SK-N-SH (cell line): ENCODE data around the gene CTNNA3. TPM values are rescaled to one million over a fixed set of nuclear protein-coding genes. Genes with fewer than 3 reads are reported as not detected.

ENCODE experiments used
- CTCF ChIA-PET: fragments of 300-600, 350-600 bp; formaldehyde crosslinking; extraction: SDS; loops from one replicate; lab custom pipeline; 2021; lab: Yijun Ruan, JAX
- POLR2A ChIA-PET: fragments of 350-600 bp; sonication (Branson Sonifier 250); formaldehyde crosslinking; extraction: SDS; loops from one replicate; lab custom pipeline; 2020; ENCODE audit warnings: antibody characterized with exemption, inconsistent platforms; lab: Yijun Ruan, JAX
- DNase-seq: peaks from one replicate; pipeline ENCODE4 v3.0.0; 2012
- H2AFZ ChIP-seq: fragments of 200-600 bp; sonication (generic); 2 replicates; pipeline ENCODE4 v1.8.1; 2016; ENCODE audit warnings: antibody characterized with exemption, mild to moderate bottlenecking, low read depth
- H3F3A ChIP-seq: fragments of 200-600 bp; sonication (generic); replicated peaks from 2 replicates; pipeline ENCODE3; 2016; ENCODE audit warnings: antibody characterized with exemption, mild to moderate bottlenecking; ENCODE audit not compliant: insufficient read depth
- H3K27ac ChIP-seq, 2 experiments: fragments of 200-500 bp in 1 of 2; fragments of 200-600 bp in 1 of 2; sonication (Bioruptor generic) in 1 of 2; sonication (generic), shearing (Covaris generic) in 1 of 2; 2 replicates each; pipeline versions ENCODE4 v1.5.1 to v1.6.1; 2014 to 2016; ENCODE audit warnings: low read depth in 2 of 2, inconsistent platforms in 1 of 2, low read length in 1 of 2, mild to moderate bottlenecking in 1 of 2, mixed read lengths in 1 of 2
- H3K27me3 ChIP-seq: fragments of 200-600 bp; sonication (generic), shearing (Covaris generic); 2 replicates; pipeline ENCODE4 v1.6.1; 2016; ENCODE audit warnings: mixed run types; ENCODE audit not compliant: insufficient read depth
- H3K36me3 ChIP-seq, 2 experiments: fragments of 200-500 bp in 1 of 2; fragments of 200-600 bp in 1 of 2; sonication (Bioruptor generic) in 1 of 2; sonication (generic) in 1 of 2; replicated peaks in 1 of 2; 2 replicates each; pipeline versions ENCODE3 to v1.5.1; 2014 to 2016; ENCODE audit warnings: low read length in 1 of 2, mild to moderate bottlenecking in 1 of 2; ENCODE audit not compliant: insufficient read depth in 2 of 2, control insufficient read depth in 1 of 2
- H3K4me1 ChIP-seq, 2 experiments: fragments of 200-500 bp in 1 of 2; fragments of 200-600 bp in 1 of 2; sonication (Bioruptor generic) in 1 of 2; sonication (generic), shearing (Covaris generic) in 1 of 2; 2 replicates each; pipeline versions ENCODE4 v1.5.1 to v1.6.1; 2014 to 2016; ENCODE audit warnings: low read depth in 1 of 2, low read length in 1 of 2, mixed run types in 1 of 2; ENCODE audit not compliant: insufficient read depth in 2 of 2, control insufficient read depth in 1 of 2
- H3K4me2 ChIP-seq: fragments of 200-600 bp; sonication (generic), shearing (Covaris generic); 2 replicates; pipeline ENCODE4 v1.6.1; 2017; ENCODE audit warnings: mixed run types
- H3K4me3 ChIP-seq, 2 experiments: fragments of 200-500 bp in 1 of 2; fragments of 200-600 bp in 1 of 2; sonication (Bioruptor generic) in 1 of 2; sonication (generic), shearing (Covaris generic) in 1 of 2; 2 replicates each; pipeline versions ENCODE4 v1.5.1 to v1.8.1; 2014 to 2016; ENCODE audit warnings: low read depth in 2 of 2, inconsistent platforms in 1 of 2, low read length in 1 of 2, mild to moderate bottlenecking in 1 of 2, mixed read lengths in 1 of 2, moderate library complexity in 1 of 2
- H3K79me2 ChIP-seq: fragments of 200-600 bp; sonication (generic); 2 replicates; pipeline ENCODE4 v1.8.1; 2017; ENCODE audit warnings: mild to moderate bottlenecking; ENCODE audit not compliant: insufficient read depth
- H3K9ac ChIP-seq: fragments of 200-600 bp; sonication (generic); 2 replicates; pipeline ENCODE4 v1.6.1; 2017; ENCODE audit warnings: mixed run types
- H3K9me2 ChIP-seq: fragments of 200-600 bp; sonication (generic); 2 replicates; pipeline ENCODE4 v1.6.1; 2017; ENCODE audit warnings: mixed run types
- H3K9me3 ChIP-seq: fragments of 200-600 bp; sonication (generic); 2 replicates; pipeline ENCODE4 v1.6.1; 2017; ENCODE audit warnings: mixed run types, mild to moderate bottlenecking, moderate library complexity
- H4K20me1 ChIP-seq: fragments of 200-600 bp; sonication (generic); 2 replicates; pipeline ENCODE4 v1.6.1; 2017; ENCODE audit warnings: mild to moderate bottlenecking, mixed run types; ENCODE audit not compliant: insufficient read depth
- CHD2 ChIP-seq: fragments of 150-350 bp; IDR thresholded peaks from 2 replicates; pipeline ENCODE4 v1.6.1; 2018; ENCODE audit warnings: low read length; ENCODE audit not compliant: partially characterized antibody
- CTCF ChIP-seq: fragments of 200-600 bp; sonication (generic); IDR thresholded peaks from 2 replicates; pipeline ENCODE4 v1.6.1; 2017; ENCODE audit warnings: antibody characterized with exemption, mild to moderate bottlenecking, moderate library complexity
- EP300 ChIP-seq, 2 experiments: IDR thresholded peaks; 2 replicates each; pipeline versions ENCODE4 v1.4.0 to v1.6.1; 2012; ENCODE audit warnings: borderline replicate concordance in 1 of 2, low read depth in 1 of 2, low read length in 1 of 2
- FOXM1 ChIP-seq: IDR thresholded peaks from 2 replicates; pipeline ENCODE4 v1.4.0; 2012; ENCODE audit warnings: low read depth, mild to moderate bottlenecking
- GATA2 ChIP-seq: sonication (generic); formaldehyde crosslinking; IDR thresholded peaks from 2 replicates; pipeline ENCODE4 v1.5.0; 2020; ENCODE audit warnings: mild to moderate bottlenecking, missing genetic modification reagents
- IRF3 ChIP-seq: fragments of 150-350 bp; IDR thresholded peaks from 2 replicates; pipeline ENCODE4 v1.6.1; 2016; ENCODE audit warnings: mild to moderate bottlenecking, low read depth, low read length
- JUND ChIP-seq: IDR thresholded peaks from 2 replicates; pipeline ENCODE4 v1.4.0; 2012
- MAX ChIP-seq: IDR thresholded peaks from 2 replicates; pipeline ENCODE4 v1.4.0; 2012; ENCODE audit warnings: low read depth
- MXI1 ChIP-seq: IDR thresholded peaks from 2 replicates; pipeline ENCODE4 v1.6.1; 2012; ENCODE audit warnings: mild to moderate bottlenecking, low read depth, low read length, improper control_type of control experiment
- POLR2AphosphoS5 ChIP-seq: IDR thresholded peaks from 2 replicates; pipeline ENCODE4 v1.6.1; 2012; ENCODE audit warnings: low read depth, low read length
- RCOR1 ChIP-seq: fragments of 150-350 bp; IDR thresholded peaks from 2 replicates; pipeline ENCODE4 v1.6.1; 2017; ENCODE audit warnings: antibody characterized with exemption, low read length
- RFX5 ChIP-seq: IDR thresholded peaks from 2 replicates; pipeline ENCODE4 v1.6.1; 2012; ENCODE audit warnings: mild to moderate bottlenecking, improper control_type of control experiment, low read length
- RXRA ChIP-seq: IDR thresholded peaks from 2 replicates; pipeline ENCODE4 v1.4.0; 2012; ENCODE audit warnings: low read depth, mild to moderate bottlenecking, borderline replicate concordance
- SIN3A ChIP-seq: IDR thresholded peaks from 2 replicates; pipeline ENCODE4 v1.6.1; 2012; ENCODE audit warnings: low read depth, mild to moderate bottlenecking, low read length, moderate library complexity, borderline replicate concordance
- SMC3 ChIP-seq: IDR thresholded peaks from 2 replicates; pipeline ENCODE4 v1.6.1; 2012; ENCODE audit warnings: low read depth, low read length, improper control_type of control experiment
- TAF1 ChIP-seq: IDR thresholded peaks from 2 replicates; pipeline ENCODE4 v1.6.1; 2012; ENCODE audit warnings: low read depth, mild to moderate bottlenecking, low read length, moderate library complexity, borderline replicate concordance
- TEAD4 ChIP-seq: IDR thresholded peaks from 2 replicates; pipeline ENCODE4 v1.4.0; 2012; ENCODE audit warnings: mild to moderate bottlenecking, borderline replicate concordance; ENCODE audit not compliant: insufficient read depth
- YY1 ChIP-seq: IDR thresholded peaks from 2 replicates; pipeline ENCODE4 v1.4.0; 2012; ENCODE audit warnings: low read depth, mild to moderate bottlenecking
- ZBTB33 ChIP-seq: IDR thresholded peaks from 2 replicates; pipeline ENCODE4 v1.4.0; 2012; ENCODE audit warnings: low read depth, borderline replicate concordance
- WGBS: methylation state at CpG from one replicate; pipeline ENCODE4 v1.1.6; 2017; ENCODE audit warnings: low lambda C conversion rate; 5-methylcytosine and 5-hydroxymethylcytosine counted together
- polyA plus RNA-seq, 3 experiments: library from polyadenylated mRNA; depleted of rRNA; stranded (reverse); fragments of >200 nt; gene quantifications; 2 replicates each; pipeline ENCODE4 v1.2.3, GENCODE V29; 2012

The CTNNA3 gene
- polyA plus RNA-seq, 1 of the 3 experiments (the other 2 are of a cell fraction) = not detected

GRCh38 chr10:67017218-67017617 is 678.8 kb downstream of the CTNNA3 start:
- Histone ChIP-seq H3K4me1 (no peaks in the 10 kb centered on the region), H3K9ac (no peak overlapping the region), H2AFZ (no peak overlapping the region), H3K27ac (no peak overlapping the region), H3K9me2 (no peaks in the 10 kb centered on the region), H3K27me3 (no peaks in the 10 kb centered on the region), H3K9me3 (no peaks in the 10 kb centered on the region), H3K4me3 (no peak overlapping the region), H3K4me2 (no peak overlapping the region), H3K79me2 (no peaks in the 10 kb centered on the region), H4K20me1 (no peaks in the 10 kb centered on the region), H3K36me3 (no peaks in the 10 kb centered on the region), H3F3A (no peaks in the 10 kb centered on the region)
- ChIA-PET POLR2A (no interaction called here), CTCF (interaction anchor here (1.1 kb wide), 1 partner anchor 447 kb away, joined by 3 read pairs; no protein-coding TSS in a partner anchor)
- no peak for DNase-seq
- 11% methylated on average over 2 of the region's 2 CpGs for whole genome bisulfite sequencing
- TF ChIP-seq SIN3A (no peak), MAX (no peak), RCOR1 (no peak), RFX5 (no peak), GATA2 (no peak), FOXM1 (no peak), SMC3 (no peak), TAF1 (no peak), IRF3 (no peak), YY1 (no peak), RXRA (no peak), CHD2 (no peak), POLR2AphosphoS5 (no peak), ZBTB33 (no peak), EP300 (IDR thresholded peaks at IDR 0.05; ENCODE audit: borderline replicate concordance in 1 of 2, low read depth in 1 of 2, low read length in 1 of 2) (no peak), TEAD4 (no peak)

GRCh38 chr10:67015225-67015624 is 680.8 kb downstream of the CTNNA3 start:
- WGBS = 2% methylated on average over 1 of the region's 1 CpG

More at GRCh38 chr10:67015225-67015624, 680.8 kb downstream of the CTNNA3 start:
- no peaks in the 10 kb centered on the region for H3K9me2 ChIP-seq
- no peak overlapping the region for H2AFZ ChIP-seq
- H3F3A ChIP-seq = no peaks in the 10 kb centered on the region
- H3K36me3 ChIP-seq = no peaks in the 10 kb centered on the region
- no peak overlapping the region for H3K4me3 ChIP-seq
- H3K4me1 ChIP-seq = no peaks in the 10 kb centered on the region
- no peak overlapping the region for H3K4me2 ChIP-seq
- POLR2A ChIA-PET = no interaction called here
- TF ChIP-seq CTCF (no peak), IRF3 (no peak), MAX (no peak), TEAD4 (no peak), JUND (no peak), RXRA (no peak), MXI1 (no peak), TAF1 (no peak)
- no peak for DNase-seq
- H3K9me3 ChIP-seq = no peaks in the 10 kb centered on the region
- no peaks in the 10 kb centered on the region for H3K79me2 ChIP-seq
- no peaks in the 10 kb centered on the region for H3K27me3 ChIP-seq
- CTCF ChIA-PET = interaction anchor here (1.4 kb wide), 1 partner anchor 40 kb away, joined by 3 read pairs; no protein-coding TSS in a partner anchor
- H3K9ac ChIP-seq = no peak overlapping the region
- no peaks in the 10 kb centered on the region for H4K20me1 ChIP-seq
- H3K27ac ChIP-seq = no peak overlapping the region
